Breast epithelium (tissue), 4 donors: ENCODE data around the gene KCNN4. TPM values are rescaled to one million over a fixed set of nuclear protein-coding genes. Genes with fewer than 3 reads are reported as not detected.

Experiments
- DNase-seq, 2 donors: peaks; one replicate each; pipeline ENCODE4 v3.0.0-alpha.2; 2019; ENCODE audit warnings: low spot score in 2 of 2
- H3K27ac ChIP-seq, 2 donors: fragments of 200-600 bp; sonication (generic) in 1 of 2; one replicate each; pipeline ENCODE4 v1.5.1; 2016 to 2019; ENCODE audit warnings: mild to moderate bottlenecking in 1 of 2
- H3K27me3 ChIP-seq, 2 donors: fragments of 200-600 bp; sonication (generic) in 1 of 2; one replicate each; pipeline versions ENCODE4 v1.5.1 to v1.6.0; 2017 to 2019; ENCODE audit warnings: control low read depth in 1 of 2, mild to moderate bottlenecking in 1 of 2
- H3K36me3 ChIP-seq: fragments of 200-600 bp; one replicate; pipeline ENCODE4 v1.5.1; 2019
- H3K4me1 ChIP-seq, 2 donors: fragments of 200-600 bp; sonication (generic); one replicate each; pipeline ENCODE4 v1.5.1; 2016 to 2019; ENCODE audit warnings: control low read depth in 1 of 2
- H3K4me3 ChIP-seq, 3 donors: fragments of 200-600 bp; sonication (generic); 1 replicate in 2 of 3; 2 replicates in 1 of 3; pipeline ENCODE4 v1.5.1; 2016 to 2019; ENCODE audit warnings: mild to moderate bottlenecking in 3 of 3, moderate library complexity in 2 of 3
- H3K9me3 ChIP-seq, 2 donors: fragments of 200-600 bp; sonication (generic) in 1 of 2; one replicate each; pipeline ENCODE4 v1.5.1; 2016 to 2019; ENCODE audit warnings: control low read depth in 1 of 2
- CTCF ChIP-seq, 3 donors: fragments of 450-650 bp; IDR thresholded peaks; one replicate each; pipeline ENCODE4 v1.5.1; 2016 to 2017; ENCODE audit warnings: antibody characterized with exemption in 3 of 3, mild to moderate bottlenecking in 3 of 3, moderate library complexity in 3 of 3
- POLR2A ChIP-seq: fragments of 450-650 bp; IDR thresholded peaks from one replicate; pipeline ENCODE4 v1.6.1; 2016; ENCODE audit warnings: antibody characterized with exemption, mild to moderate bottlenecking, moderate library complexity
- POLR2AphosphoS5 ChIP-seq, 3 donors: sonication (generic); formaldehyde crosslinking; IDR thresholded peaks; one replicate each; pipeline ENCODE4 v1.6.1; 2017; ENCODE audit warnings: antibody characterized with exemption in 3 of 3
- intact Hi-C: fragments of 100-400 bp; cut with DNase I; formaldehyde crosslinking; loops from one replicate; pipeline ENCODE4 v1.15.1; 2023; ENCODE audit warnings: low total_unique reads
- total RNA-seq, 3 donors: library from RNA; depleted of rRNA; stranded (reverse); fragments of >200 nt; gene quantifications; one replicate each; pipeline ENCODE4 v1.1.0, GENCODE V29; 2016

The KCNN4 gene
- total RNA-seq, 3 donors from 2014 or later = 1.9 to 61.9 (median 28.2) TPM

GRCh38 chr19:43724896-43725295, 55.9 kb downstream of the KCNN4 start:
- DNase-seq = no peak

GRCh38 chr19:43723588-43723987, 57.2 kb downstream of the KCNN4 start:
- Histone ChIP-seq H3K27me3 (no peaks in the 10 kb centered on the region), H3K4me1 (no peaks in the 10 kb centered on the region), H3K4me3 (no peak overlapping the region), H3K27ac (no peak overlapping the region), H3K36me3 (no peaks in the 10 kb centered on the region), H3K9me3 (no peaks in the 10 kb centered on the region)
- no peak for DNase-seq
- TF ChIP-seq POLR2A (no peak), CTCF (IDR thresholded peaks at IDR 0.05) (no peak), POLR2AphosphoS5 (IDR thresholded peaks at IDR 0.05) (no peak)
- intact Hi-C loops = no loop called here

More at GRCh38 chr19:43724896-43725295, 55.9 kb downstream of the KCNN4 start:
- Histone ChIP-seq H3K27me3 (no peaks in the 10 kb centered on the region), H3K27ac (no peak overlapping the region), H3K36me3 (no peaks in the 10 kb centered on the region), H3K9me3 (no peaks in the 10 kb centered on the region), H3K4me3 (no peak overlapping the region), H3K4me1 (no peaks in the 10 kb centered on the region)
- intact Hi-C loops = no loop called here
- no peak for TF ChIP-seq CTCF (IDR thresholded peaks at IDR 0.05)
- no peak for TF ChIP-seq POLR2A
- TF ChIP-seq POLR2AphosphoS5 (IDR thresholded peaks at IDR 0.05) = no peak

GRCh38 chr19:43721469-43722048, 59.2 kb downstream of the KCNN4 start:
- H3K27ac ChIP-seq = no peak overlapping the region
- no peaks in the 10 kb centered on the region for H3K36me3 ChIP-seq
- intact Hi-C loops = no loop called here
- no peak for DNase-seq
- no peak overlapping the region for H3K4me3 ChIP-seq
- H3K9me3 ChIP-seq = no peaks in the 10 kb centered on the region
- no peaks in the 10 kb centered on the region for H3K4me1 ChIP-seq
- no peaks in the 10 kb centered on the region for H3K27me3 ChIP-seq
- TF ChIP-seq POLR2A (no peak), CTCF (IDR thresholded peaks at IDR 0.05) (no peak), POLR2AphosphoS5 (IDR thresholded peaks at IDR 0.05) (no peak)

- no peak overlapping the region for H3K27ac ChIP-seq
- no peaks in the 10 kb centered on the region for H3K27me3 ChIP-seq
- H3K36me3 ChIP-seq = no peaks in the 10 kb centered on the region
- no peak overlapping the region for H3K4me3 ChIP-seq
- no peaks in the 10 kb centered on the region for H3K4me1 ChIP-seq
- no peaks in the 10 kb centered on the region for H3K9me3 ChIP-seq
- intact Hi-C loops = no loop called here
- TF ChIP-seq POLR2AphosphoS5 (IDR thresholded peaks at IDR 0.05) (no peak), CTCF (IDR thresholded peaks at IDR 0.05) (no peak), POLR2A (no peak)
- DNase-seq = no peak
Measured at GRCh38 chr19:43720936-43721335, 59.8 kb downstream of the KCNN4 start.

- DNase-seq = no peak
- TF ChIP-seq POLR2AphosphoS5 (IDR thresholded peaks at IDR 0.05) (no peak), POLR2A (no peak)
- intact Hi-C loops = loop anchor here (10.0 kb wide), 1 partner anchor 405 kb away; no protein-coding TSS in a partner anchor
- Histone ChIP-seq H3K4me1 (no peaks in the 10 kb centered on the region), H3K27me3 (no peaks in the 10 kb centered on the region), H3K27ac (no peak overlapping the region), H3K9me3 (no peaks in the 10 kb centered on the region), H3K4me3 (no peak overlapping the region), H3K36me3 (no peaks in the 10 kb centered on the region)
Measured at GRCh38 chr19:43719918-43720317, 60.9 kb downstream of the KCNN4 start.
